Measurements from ENCODE around the gene SURF6.
"Not testable (repeated sequence)": the region's sequence is repeated elsewhere in the genome, so short reads cannot be mapped to it uniquely, and the experiment has no call there.

The SURF6 gene

GRCh38 chr9:133284362-133284761 is 51.6 kb downstream of the SURF6 start:
- no peak for TF ChIP-seq CTCF (IDR thresholded peaks at IDR 0.05)
- DNase-seq (ENCODE audit: low spot score), result no peak
- no peak overlapping the region for H3K4me3 ChIP-seq
- H3K27ac ChIP-seq, result no peak overlapping the region

- H3K27ac ChIP-seq; H3K4me3 ChIP-seq; DNase-seq (ENCODE audit: low spot score): not testable (repeated sequence)
Observed at GRCh38 chr9:133283255-133284032, 52.5 kb downstream of the SURF6 start.

GRCh38 chr9:133282464-133283238 is 53.3 kb downstream of the SURF6 start:
- no peak for DNase-seq (ENCODE audit: low spot score)
- Histone ChIP-seq H3K27ac (no peak overlapping the region), H3K4me3 (no peak overlapping the region)
- TF ChIP-seq CTCF (IDR thresholded peaks at IDR 0.05), result no peak

GRCh38 chr9:133280392-133280791 is 55.6 kb downstream of the SURF6 start:
- Histone ChIP-seq H3K4me3 (no peak overlapping the region), H3K27ac (no peak overlapping the region)
- TF ChIP-seq CTCF (IDR thresholded peaks at IDR 0.05), result no peak
- no peak for DNase-seq (ENCODE audit: low spot score)

Measured in coronary artery (tissue), 2 donors.